ENCODE data around the gene ZMYM5.
"Not testable (repeated sequence)": the region's sequence is repeated elsewhere in the genome, so short reads cannot be mapped to it uniquely, and the experiment has no call there.

Gene ZMYM5

GRCh38 chr13:19818223-19818842, 45.1 kb downstream of the ZMYM5 start:
- no peak for DNase-seq

- no peak for DNase-seq
Observed at GRCh38 chr13:19817510-19818158, 45.8 kb downstream of the ZMYM5 start.

GRCh38 chr13:19817106-19817505, 46.3 kb downstream of the ZMYM5 start:
- no peak for DNase-seq

GRCh38 chr13:19815842-19816241, 47.6 kb downstream of the ZMYM5 start:
- DNase-seq = not testable (repeated sequence)

- no peak for DNase-seq
Observed at GRCh38 chr13:19810996-19811881, 52.2 kb downstream of the ZMYM5 start.

GRCh38 chr13:19810151-19810550, 53.3 kb downstream of the ZMYM5 start:
- no peak for DNase-seq

- no peak for DNase-seq
Observed at GRCh38 chr13:19805765-19806164, 57.7 kb downstream of the ZMYM5 start.

- no peak for DNase-seq
Observed at GRCh38 chr13:19795956-19796355, 67.5 kb downstream of the ZMYM5 start.

- no peak for DNase-seq
Observed at GRCh38 chr13:19794631-19795030, 68.8 kb downstream of the ZMYM5 start.

- no peak for DNase-seq
Observed at GRCh38 chr13:19791953-19792537, 71.4 kb downstream of the ZMYM5 start.

GRCh38 chr13:19782727-19783682, 80.4 kb downstream of the ZMYM5 start, which contains the start of gene PSPC1:
PSPC1 (minus strand) TSS chr13:19782945; CDS start chr13:19782757, 188 bp downstream.
- DNase-seq = peak; percentile 90

GRCh38 chr13:19782049-19782726, 81.3 kb downstream of the ZMYM5 start:
- peak; percentile 2 for DNase-seq

GRCh38 chr13:19781526-19781925, 81.9 kb downstream of the ZMYM5 start:
- no peak for DNase-seq

- not testable (repeated sequence) for DNase-seq
Observed at GRCh38 chr13:19780753-19781418, 82.6 kb downstream of the ZMYM5 start.

Data from NCI-H1105 (cell line).